SHP77 (cell line): ENCODE data around the gene MMP23B.
"Not testable (repeated sequence)": the region's sequence is repeated elsewhere in the genome, so short reads cannot be mapped to it uniquely, and the experiment has no call there.

ENCODE experiments used
- DNase-seq, 2 experiments: peaks; one replicate each; lab custom pipeline; 2025; lab: John Stamatoyannopoulos, UW

The MMP23B gene

DNA sequence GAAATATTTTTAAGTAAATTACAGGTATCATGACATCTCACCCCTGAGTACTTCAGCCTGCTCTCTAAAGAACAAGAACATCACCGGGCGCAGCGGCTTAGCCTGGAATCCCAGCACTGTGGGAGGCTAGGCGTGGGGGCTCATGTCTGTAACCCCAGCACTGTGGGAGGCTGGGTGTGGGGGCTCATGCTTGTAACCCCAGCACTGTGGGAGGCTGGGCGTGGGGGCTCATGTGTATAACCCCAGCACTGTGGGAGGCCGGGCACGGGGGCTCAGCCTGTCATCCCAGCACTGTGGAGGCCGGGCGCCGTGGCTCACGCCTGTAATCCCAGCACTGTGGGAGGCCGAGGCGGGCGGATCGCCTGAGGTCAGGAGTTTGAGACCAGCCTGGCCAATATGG lies 34.6 kb downstream of the MMP23B start:
- DNase-seq = no peak

- no peak for DNase-seq
Measured at GRCh38 chr1:1669468-1670440, 37.8 kb downstream of the MMP23B start.

DNA sequence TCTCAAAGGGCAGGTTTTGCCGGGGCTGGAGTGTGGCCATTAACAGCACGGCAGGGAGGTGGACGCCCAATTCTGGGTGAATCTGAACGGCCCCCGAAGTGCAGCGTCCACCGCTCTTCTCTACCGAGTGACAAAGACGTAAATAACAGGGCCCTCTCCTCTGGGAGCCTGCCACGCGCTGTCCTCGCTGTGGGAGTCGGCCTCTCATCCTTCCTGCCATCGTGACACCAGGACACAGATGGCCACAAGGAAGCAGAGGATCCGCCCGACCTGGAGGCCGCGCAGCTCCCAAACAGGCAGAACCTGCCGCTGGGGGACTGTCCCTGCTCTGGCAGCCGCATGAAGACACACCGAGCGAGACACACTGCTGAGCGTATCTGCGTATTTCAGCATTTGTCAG lies 38.9 kb downstream of the MMP23B start:
- DNase-seq = no peak

GRCh38 chr1:1671365-1672119 lies 39.6 kb downstream of the MMP23B start:
- DNase-seq = no peak

- DNase-seq = no peak
Measured at GRCh38 chr1:1672181-1672965, 40.4 kb downstream of the MMP23B start.

DNA sequence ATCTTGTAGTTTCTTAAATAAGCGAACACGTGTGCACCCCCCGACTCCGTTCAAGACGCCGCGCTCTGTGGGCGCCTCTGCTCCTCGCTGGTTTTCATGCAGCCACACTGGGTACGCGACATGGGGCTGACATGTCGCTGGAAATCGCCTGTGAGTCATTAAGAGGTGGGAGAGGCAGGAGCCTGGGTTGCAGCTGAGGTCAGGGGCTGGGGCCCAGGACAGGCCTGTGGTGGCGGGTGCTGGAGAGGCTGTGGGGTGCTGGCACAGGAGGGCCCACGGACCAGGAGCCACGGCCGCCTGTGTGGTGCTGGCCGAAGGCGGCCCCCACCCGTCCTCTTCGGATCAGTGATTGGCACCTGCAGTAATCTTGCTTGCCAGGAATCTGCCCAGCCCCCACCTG lies 42.8 kb downstream of the MMP23B start:
- DNase-seq = not testable (repeated sequence)

GRCh38 chr1:1675218-1675617 lies 43.2 kb downstream of the MMP23B start:
- not testable (repeated sequence) for DNase-seq

- DNase-seq = not testable (repeated sequence)
Measured at GRCh38 chr1:1676087-1676486, 44.1 kb downstream of the MMP23B start.

- no peak for DNase-seq
Measured at GRCh38 chr1:1677718-1678580, 46.0 kb downstream of the MMP23B start.

DNA sequence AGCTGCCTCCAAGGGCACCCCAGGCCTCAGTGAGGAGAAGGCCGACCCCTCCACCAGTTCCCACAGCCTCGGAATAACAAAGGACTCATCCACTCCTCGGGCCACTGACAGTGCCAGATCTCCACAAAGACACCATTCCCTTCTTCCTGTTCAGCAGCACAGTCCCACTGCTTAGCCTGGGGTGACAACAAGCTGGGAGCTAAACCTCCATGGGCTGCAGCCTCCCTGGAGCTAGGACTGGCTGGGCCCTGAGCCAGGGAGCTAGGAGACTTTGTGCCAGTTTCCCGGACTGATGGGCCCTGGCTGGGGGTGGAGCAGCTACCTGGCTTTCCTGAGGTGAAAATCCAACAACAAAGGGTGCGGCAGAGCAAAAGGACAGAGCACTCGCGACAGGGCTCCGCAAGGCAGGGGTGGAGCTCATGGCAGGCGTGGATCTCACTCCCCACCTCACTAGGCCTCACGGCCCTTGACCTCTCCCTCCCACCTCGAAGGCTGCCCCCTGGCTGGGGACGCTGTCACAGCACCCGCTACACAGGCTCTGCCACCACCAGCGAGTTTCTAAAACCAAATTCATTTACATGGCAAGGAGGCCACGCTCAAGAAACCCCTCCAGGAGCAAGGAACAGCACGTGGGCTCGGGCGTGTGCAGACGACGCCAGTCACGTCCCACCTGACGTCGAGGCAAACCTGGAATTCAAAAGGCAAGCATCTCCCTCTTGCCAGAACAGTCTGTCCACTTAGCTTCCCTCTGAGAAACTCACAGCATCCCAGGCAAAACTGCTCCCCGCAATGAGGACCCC lies 46.8 kb downstream of the MMP23B start:
- no peak for DNase-seq

- no peak for DNase-seq
Measured at GRCh38 chr1:1680031-1680911, 48.3 kb downstream of the MMP23B start.

GRCh38 chr1:1680912-1681273 lies 48.9 kb downstream of the MMP23B start:
- DNase-seq = no peak

DNA sequence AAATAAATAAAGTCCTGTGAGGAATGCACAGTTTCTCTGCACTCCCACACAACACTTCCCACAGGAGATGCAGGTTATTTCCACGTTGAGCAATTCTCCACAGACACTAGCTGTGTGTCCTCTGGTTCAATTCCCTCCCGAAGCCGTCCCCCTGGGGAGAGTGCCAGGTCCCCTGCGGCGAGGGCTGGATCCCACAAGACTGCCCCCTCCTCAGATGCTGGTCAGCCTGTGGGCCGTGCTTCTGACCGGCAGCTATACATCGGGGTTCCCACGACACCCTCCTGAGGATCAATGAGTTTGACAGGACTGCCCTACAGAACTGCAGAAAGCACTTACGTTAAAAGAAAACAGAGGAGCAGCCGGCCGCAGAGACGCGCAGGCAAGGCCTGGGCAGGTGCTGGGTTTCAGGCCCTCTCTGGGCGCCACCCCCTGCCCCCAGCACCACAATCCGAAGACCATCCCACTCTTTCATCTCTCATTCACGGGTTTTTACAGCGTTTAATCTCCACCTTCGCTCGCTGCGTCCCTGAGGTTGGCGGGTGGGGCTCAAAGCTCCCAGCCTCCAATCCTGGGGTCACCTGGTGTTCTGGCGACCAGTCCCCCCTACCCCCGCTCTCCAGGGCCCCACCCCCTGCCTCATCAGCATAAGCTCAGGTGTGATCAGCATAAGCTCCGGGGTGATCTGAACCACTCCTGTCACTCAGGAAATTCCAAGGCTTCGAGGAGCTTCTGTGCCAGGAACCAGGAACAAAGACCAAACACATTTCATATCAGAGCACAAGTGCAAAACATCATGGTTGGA lies 51.3 kb downstream of the MMP23B start:
- no peak for DNase-seq
